ENCODE results near the gene SORBS2.

DNA sequence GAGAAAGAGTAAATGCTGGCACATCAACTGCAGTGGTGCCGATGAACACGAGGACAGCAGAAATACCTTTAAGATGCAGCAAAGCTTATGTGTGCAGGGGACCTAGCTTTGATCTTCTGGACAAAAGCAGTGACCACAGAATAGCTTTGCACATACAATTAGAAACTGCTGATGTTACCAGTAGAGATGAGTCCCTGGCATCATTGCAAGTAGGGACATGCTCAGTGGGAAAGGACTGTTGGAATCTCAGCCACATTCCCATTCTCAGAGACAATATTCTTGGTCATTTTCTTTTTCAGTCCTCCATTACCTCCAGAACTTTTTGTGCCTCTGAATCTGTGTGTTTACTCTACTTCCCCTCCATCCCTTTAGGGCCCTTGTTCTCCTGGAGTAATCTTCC, 259.7 kb downstream of the SORBS2 start:
- TF ChIP-seq, protein P1, sequence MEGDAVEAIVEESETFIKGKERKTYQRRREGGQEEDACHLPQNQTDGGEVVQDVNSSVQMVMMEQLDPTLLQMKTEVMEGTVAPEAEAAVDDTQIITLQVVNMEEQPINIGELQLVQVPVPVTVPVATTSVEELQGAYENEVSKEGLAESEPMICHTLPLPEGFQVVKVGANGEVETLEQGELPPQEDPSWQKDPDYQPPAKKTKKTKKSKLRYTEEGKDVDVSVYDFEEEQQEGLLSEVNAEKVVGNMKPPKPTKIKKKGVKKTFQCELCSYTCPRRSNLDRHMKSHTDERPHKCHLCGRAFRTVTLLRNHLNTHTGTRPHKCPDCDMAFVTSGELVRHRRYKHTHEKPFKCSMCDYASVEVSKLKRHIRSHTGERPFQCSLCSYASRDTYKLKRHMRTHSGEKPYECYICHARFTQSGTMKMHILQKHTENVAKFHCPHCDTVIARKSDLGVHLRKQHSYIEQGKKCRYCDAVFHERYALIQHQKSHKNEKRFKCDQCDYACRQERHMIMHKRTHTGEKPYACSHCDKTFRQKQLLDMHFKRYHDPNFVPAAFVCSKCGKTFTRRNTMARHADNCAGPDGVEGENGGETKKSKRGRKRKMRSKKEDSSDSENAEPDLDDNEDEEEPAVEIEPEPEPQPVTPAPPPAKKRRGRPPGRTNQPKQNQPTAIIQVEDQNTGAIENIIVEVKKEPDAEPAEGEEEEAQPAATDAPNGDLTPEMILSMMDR (IDR thresholded peaks at IDR 0.05) = no peak
- TF ChIP-seq POLR2A (IDR thresholded peaks at IDR 0.05) = no peak
- TF ChIP-seq POLR2AphosphoS5 (IDR thresholded peaks at IDR 0.05) = no peak

All from gastroesophageal sphincter (tissue), 3 donors.